GM18517 (cell line): ENCODE results near the gene SENP5.

Source experiments
- ATAC-seq: cut with Tn5 transposase; IDR thresholded peaks from one replicate; pipeline ENCODE4 v1.9.1; 2021; ENCODE audit warnings: mild to moderate bottlenecking, moderate library complexity; ENCODE audit not compliant: unreplicated experiment

The SENP5 gene

GRCh38 chr3:196886144-196886543, 18.4 kb downstream of the SENP5 start:
- ATAC-seq, result no peak

GRCh38 chr3:196889844-196890708, 22.4 kb downstream of the SENP5 start:
- no peak for ATAC-seq

- no peak for ATAC-seq
Observed at GRCh38 chr3:196894557-196895295, 27.0 kb downstream of the SENP5 start.

GRCh38 chr3:196896229-196896628, 28.5 kb downstream of the SENP5 start:
- ATAC-seq, result no peak

GRCh38 chr3:196901768-196902167, 34.0 kb downstream of the SENP5 start:
- no peak for ATAC-seq

- no peak for ATAC-seq
Observed at GRCh38 chr3:196902296-196902695, 34.6 kb downstream of the SENP5 start.

GRCh38 chr3:196903740-196904139, 36.0 kb downstream of the SENP5 start:
- no peak for ATAC-seq

GRCh38 chr3:196914866-196915265, 47.1 kb downstream of the SENP5 start:
- ATAC-seq, result no peak

GRCh38 chr3:196915375-196915774, 47.7 kb downstream of the SENP5 start:
- ATAC-seq, result no peak

GRCh38 chr3:196916221-196916620, 48.5 kb downstream of the SENP5 start:
- ATAC-seq, result no peak

- no peak for ATAC-seq
Observed at GRCh38 chr3:196916995-196917394, 49.3 kb downstream of the SENP5 start.

GRCh38 chr3:196918968-196919367, 51.2 kb downstream of the SENP5 start:
- ATAC-seq, result no peak

- no peak for ATAC-seq
Observed at GRCh38 chr3:196920733-196921132, 53.0 kb downstream of the SENP5 start.

GRCh38 chr3:196927571-196928453, 60.1 kb downstream of the SENP5 start:
- ATAC-seq, result no peak

GRCh38 chr3:196931157-196931556, 63.4 kb downstream of the SENP5 start:
- no peak for ATAC-seq

- no peak for ATAC-seq
Observed at GRCh38 chr3:196931828-196932587, 64.3 kb downstream of the SENP5 start.

GRCh38 chr3:196932600-196932999, 64.9 kb downstream of the SENP5 start:
- no peak for ATAC-seq

- no peak for ATAC-seq
Observed at GRCh38 chr3:196936288-196936687, 68.6 kb downstream of the SENP5 start.

- no peak for ATAC-seq
Observed at GRCh38 chr3:196938124-196938523, 70.4 kb downstream of the SENP5 start.

GRCh38 chr3:196938576-196938975, 70.9 kb downstream of the SENP5 start:
- no peak for ATAC-seq
